Inflammatory macrophage treated with lipopolysaccharide for 1 hour (primary cell): ENCODE results near the gene CALY.
A peak's percentile ranks its signal among the peaks of the same experiment; 100 is the strongest.

Source experiments
- DNase-seq, 2 donors: peaks; one replicate each; pipeline ENCODE4 v3.0.0-alpha.2; 2020 to 2022

The CALY gene

DNA sequence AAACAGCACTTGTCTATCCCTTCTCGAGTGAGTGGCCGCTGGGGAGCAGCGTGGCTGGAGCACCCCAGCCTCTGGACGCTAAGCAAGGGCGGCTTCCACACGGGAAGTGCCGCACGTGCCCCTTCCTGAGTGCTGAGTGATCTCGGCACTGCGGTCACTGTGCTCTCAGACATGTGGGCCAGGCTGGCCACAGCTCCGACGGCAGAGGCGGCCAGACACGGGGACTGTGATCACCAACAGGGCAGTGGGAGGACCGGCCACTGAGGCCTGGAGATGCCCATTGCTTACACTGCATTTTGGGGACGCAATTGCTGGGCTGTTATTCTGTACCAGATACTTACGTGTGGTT is 29.4 kb upstream of the CALY start:
- no peak for DNase-seq

DNA sequence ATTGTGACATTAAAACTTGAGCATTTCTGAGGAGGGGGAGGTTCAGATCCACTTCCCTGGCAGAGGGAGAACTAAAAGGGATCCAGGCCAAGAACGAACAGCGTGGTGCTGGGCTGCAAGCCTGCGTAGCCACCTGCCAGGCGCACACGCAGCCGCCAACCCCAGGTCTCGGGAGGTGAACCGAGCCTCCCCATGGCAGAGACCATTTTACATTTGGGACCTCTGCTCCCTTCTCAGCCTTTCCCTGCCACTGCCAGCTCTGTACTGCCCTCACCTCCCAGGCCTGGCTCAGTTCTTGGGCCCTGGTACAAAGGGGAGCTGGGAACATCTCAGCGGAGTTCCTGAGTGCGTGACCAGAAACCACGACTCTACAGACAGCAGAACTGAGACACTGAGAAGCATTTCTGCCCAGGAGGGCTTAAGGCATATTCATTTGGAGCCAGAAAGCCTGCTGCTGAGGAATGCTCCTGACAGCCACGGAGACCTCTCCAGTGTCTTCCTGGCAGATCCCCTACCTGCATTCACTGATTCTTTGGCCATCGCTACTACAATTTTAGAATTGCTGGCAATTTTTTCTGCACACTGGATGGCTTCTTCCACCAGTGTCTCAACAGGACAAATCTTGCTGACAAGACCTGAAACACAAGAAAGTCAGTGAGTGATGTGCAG is 28.9 kb upstream of the CALY start:
- DNase-seq: no peak

DNA sequence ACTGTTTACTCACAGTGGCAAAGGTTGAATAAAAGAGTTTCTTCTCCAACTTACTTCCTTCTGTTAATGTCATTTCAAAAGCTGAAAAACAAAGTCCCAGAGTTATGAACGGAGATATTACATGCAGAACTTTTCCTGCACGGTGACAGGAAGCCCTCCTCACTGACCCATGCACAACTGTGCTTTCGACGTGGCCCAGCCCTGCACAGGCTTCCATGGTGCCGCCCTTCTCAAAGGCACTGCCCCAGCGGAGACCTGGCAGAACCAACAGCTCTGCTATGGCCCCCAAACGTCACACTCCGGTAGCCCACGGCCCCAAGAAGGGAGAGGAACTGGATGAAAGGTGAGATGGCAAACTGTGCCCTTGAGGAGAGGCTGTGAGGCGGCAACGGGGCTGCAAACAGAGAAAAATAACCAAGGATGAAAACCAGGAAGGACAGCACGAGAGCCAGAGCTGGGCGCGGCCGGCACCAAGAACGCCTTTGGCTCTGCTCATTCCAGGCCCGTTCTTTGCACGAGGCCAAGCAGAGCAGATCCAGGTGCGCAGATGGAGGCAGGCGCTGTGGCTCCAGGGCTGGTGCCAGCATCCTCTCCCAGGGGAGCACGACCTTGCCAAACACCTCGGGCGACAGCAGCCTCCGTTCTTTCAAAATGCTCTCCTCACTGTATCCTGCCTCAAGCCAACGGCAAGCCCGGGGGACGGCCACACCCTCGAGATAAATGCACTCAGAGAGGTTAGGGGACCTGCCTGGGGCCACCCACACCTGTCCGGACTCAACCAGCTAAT is 28.1 kb upstream of the CALY start:
- no peak for DNase-seq

DNA sequence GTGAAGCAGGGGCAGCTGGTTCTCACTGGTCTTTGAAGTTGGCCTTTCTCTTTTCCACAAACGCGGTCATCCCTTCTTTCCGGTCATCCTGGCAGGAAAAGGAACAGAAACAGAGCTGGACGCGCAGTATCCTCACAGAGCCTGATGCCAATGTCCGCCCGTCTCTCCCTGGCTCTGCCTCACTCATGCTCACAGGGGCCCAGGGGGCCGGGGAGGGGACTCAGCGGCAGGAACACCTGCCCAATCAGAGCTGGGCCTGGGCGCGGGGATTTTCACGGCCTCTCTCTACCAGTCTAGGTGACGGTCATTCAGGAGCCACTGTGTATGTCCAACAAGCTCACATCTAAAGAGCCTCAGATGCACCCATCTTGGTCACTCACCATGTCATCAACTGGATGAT is 26.1 kb upstream of the CALY start:
- DNase-seq: no peak

DNA sequence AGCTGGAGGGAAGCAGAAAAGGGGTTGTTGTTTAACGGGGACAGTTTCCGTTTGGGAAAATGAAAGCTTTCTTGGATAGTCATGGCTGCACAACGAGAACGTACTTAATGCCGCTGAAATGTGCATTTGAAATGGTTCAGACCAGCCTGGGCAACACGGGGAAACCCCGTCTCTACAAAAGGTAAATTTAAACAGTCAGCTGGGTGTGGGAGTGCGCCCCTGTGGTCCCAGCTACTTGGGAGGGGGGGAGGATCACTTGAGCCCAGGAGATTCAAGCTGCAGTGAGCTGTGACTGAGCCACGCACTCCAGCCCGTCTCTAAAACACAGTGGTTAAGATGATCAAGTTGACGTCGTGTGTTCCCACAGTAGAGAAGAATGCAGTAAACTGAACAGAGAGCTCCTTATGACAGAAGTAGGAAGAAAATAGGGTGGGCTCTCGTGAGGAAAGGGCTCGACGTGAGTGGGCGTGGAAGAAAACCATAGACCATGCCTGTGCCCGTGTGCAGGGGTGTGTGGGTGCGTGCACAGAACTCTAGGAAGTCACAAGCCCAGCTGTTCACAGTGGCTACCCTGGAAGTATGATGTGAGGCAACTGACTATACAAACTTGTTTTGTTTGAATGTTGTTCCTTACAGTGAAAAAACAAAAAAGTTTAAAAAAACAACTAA is 25.2 kb upstream of the CALY start:
- DNase-seq: no peak

DNA sequence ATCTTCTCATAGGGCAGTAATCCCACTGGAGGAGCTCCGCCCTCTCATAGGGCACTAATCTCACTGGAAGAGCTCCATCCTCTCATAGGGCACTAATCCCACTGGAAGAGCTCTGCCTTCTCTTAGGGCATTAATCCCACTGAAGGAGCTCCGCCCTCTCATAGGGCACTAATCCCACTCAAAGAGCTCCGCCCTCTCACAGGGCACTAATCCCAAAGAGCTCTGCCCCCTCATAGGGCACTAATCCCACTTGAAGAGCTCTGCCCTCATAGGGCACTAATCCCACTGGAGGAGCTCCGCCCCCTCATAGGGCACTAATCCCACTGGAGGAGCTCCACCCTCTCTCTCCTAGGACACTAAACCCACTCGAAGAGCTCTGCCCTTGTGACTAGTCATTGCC is 24.5 kb upstream of the CALY start:
- no peak for DNase-seq

DNA sequence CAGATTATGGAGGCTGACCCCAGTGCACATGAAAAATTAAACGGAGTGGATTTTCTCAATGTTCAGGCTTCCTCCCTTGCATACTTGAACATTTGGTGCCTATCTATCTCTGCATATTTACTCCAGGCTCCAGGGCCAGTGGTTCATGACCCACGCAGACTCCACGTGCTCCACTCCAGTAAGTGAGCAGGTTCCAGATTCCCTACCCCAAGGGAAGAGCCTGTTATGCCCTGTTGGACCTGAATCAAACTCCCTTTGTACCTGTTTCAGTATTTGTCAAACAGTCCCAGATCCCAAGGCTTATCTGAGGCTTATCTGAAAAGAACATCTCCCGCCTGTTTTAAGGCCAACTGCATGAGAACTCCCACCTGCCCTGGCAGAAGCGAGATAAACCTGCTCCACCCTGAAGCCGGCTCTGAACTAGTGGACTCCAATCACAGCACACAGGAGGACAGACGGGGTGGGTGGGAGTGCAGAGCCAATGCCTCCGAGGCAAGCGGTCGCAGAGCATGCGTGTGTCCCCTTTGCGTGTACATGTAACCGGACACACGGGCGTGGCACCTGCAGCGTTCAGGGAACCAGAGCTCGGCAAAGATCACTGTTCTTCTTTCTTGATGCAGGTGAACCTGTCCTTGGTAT is 23.4 kb upstream of the CALY start:
- no peak for DNase-seq

DNA sequence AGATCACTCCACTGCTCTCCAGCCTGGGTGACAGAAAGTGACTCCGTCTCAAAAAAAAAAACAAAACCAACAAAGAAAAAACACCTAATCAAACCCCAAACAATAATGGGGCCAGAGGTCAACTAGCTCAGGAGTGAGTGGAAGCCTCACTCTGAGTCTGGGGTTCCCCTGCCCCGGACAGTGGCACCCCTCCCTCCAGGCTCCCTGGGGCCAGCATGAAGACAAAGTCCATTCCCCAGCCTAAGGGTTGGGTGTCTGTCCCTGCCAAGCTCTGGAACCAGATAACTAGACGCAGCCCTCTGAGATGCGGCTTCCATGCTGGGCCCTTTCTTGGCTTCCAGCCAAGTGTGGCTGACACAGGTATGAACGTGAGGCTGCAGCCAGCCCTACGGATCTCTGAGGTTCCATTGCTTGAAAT is 22.9 kb upstream of the CALY start:
- no peak for DNase-seq

DNA sequence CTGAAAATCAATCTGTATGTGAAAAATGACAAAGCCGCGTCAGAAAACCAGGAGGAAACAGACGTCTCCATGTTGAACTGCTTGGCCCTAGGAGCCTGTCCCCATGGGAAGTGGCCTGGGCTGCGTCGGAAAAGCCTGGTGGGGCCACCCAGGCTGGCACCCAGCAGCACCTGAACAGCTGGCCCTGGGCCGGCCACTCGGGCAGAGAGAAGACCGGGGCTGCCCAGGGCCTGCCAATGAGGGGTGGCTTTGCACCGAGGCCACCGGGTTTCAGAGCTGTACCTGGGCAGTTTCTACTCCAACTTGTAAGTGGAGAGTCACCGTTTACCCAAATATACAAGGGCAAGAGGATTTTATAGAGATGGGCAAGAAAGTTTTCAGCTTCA is 22.2 kb upstream of the CALY start:
- no peak for DNase-seq

DNA sequence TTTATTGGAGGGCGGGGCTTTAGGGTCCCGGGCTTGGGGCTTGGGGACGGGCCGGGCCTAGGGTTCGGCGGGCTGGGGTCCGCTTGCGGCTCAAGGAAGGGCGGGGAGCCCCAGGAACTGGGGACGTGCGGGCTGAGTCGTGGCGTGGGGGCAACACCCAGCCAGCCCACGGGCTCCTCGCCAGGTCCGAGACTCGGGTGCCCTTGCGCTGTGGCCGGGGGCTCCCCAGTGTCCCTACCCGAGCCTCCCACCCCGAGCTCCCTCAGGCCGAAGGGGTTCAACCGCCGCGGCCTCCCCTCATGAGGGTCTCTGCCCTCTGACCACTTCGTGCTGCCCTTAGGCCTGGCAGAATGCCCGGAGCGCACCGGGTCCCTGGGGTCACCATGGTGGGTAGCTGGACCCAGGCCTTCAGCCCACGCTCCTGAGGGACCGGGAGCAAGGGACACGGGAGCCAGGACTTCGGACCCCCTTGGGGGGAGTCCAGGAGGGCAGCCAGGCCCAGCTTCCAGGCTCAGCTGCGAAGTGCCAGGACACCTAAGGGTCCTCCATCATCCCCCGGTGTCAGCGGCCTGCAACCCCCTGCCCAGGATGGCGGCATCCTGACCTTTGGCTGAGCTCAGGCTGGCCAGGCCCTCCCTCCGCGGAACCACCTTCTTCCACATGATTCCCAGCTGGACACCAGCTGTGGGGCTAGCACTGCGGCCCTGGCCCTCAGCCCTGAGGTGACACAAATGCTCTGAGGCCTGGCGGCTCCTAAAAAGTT is 21.6 kb upstream of the CALY start:
- no peak for DNase-seq

DNA sequence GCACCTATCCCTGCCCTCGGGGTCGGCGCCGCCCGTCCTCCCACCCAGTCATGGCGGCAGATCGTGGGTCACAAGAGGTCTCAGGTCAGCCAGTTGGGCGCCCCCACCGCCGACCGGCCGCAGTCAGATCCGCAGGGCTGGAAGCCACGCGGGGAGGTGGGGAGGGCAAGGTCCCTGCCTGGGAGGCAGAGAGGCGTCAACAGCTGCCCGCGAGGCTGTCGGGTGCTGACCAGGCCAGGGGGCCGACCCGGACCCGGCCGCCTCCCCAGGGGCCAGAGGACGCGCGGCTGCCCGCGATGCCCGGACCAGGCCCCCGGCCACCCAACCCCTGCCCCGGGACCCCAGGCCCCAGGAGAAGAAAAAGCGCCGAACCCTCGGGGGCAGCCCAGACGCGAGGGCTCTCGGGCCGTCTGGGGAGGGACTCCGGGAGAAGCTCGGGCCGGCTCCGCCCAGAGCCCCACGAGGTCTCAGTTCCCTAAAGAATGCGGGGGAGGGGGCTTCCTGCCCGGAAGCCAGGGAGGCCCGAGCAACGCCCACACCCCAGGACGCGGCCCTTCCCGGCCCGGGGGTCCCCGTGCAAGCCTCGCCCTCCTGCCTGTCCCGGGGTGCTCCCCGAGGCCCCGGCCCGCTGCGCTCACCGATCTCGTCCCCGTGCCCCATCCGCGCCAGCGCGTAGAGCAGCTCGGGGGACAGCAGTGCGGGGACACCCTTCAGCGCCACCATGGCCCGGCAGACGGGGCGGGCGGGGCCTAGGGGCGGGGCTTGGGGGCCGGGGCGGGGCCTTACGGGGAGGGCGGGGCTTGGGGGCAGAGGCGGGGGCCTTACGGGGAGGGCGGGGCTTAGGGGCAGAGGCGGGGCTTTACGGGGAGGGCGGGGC is 20.8 kb upstream of the CALY start, which contains the start of gene FUOM:
Gene FUOM, minus strand, starts transcription at position 735 of the 877 bp plus-strand sequence. Its CDS starts 12 bp downstream, at position 723.
- DNase-seq: peak; percentile 88 to 94

DNA sequence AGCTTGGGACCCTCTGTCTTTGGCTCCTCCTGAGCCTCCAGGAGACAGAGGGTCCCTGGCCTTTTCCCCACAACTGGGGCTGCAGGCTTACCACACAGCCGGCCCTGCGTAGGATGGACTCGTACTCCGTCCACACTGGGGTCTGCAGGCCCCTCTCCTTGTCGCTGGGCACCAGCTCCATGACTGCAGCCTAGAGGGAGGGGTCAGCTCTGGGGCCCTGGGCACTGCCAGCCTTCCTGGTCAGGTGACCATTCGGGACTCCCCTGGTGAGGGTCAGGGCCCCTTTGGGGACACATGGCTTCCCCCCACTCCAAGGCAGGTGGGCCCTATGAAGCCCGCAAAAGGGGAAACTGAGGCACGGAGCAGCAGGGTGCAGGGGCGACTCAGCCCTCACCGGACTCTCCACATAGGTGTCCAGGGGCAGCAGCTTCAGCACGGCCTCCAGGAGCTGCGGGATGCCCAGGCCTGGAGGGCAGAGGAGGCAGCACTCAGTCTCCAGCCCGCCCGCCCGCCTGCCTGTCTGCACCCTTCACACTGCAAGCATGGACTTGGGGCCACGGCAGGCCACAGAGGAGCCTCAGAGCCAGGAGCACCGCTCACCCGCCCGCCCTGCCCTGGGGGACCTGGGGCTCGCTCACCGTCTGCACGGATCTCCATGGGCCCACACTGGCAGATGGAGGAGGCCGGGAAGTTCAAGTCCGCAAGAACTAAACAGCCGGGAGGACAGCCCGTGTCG is 20.0 kb upstream of the CALY start:
- DNase-seq: no peak

DNA sequence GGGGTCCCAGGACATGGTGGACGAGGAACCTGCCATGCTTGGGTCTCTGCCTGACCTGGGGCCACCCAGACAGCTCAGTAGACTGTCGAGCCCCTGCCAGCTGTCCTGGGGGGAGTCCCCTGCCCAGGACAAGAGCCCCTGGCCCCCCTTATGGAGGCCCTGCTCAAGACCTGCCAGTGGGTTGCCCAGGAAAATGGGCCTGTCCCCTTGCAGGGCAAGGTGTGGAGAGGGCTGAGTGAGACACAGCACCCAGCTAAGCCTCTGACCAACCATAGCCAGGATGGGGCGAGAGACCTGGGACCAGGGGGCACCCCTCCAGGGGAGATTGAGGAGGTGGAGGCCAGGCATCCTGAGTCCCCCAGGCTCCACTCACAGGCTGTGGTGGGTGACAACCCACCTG is 19.3 kb upstream of the CALY start:
- no peak for DNase-seq

DNA sequence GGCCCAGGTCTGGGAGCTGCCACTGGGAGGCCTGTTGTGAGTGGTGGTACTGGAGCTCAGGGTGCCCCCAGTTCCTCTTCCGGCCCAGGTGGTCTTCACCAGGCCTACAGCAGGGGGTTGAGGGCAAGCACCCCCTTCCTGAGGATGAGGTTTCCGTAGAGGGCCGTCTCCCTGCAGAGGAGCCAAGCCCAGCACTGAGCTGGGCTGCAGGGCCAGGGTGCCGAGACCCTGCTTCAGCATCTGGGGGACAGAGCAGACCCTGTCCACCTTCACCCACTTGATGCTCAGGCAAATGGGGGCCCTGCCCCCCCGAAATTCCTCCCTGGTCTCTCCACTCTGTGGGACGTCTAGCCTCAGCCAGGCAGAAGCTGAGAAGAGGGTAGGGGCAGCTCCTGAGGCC is 18.6 kb upstream of the CALY start:
- no peak for DNase-seq

DNA sequence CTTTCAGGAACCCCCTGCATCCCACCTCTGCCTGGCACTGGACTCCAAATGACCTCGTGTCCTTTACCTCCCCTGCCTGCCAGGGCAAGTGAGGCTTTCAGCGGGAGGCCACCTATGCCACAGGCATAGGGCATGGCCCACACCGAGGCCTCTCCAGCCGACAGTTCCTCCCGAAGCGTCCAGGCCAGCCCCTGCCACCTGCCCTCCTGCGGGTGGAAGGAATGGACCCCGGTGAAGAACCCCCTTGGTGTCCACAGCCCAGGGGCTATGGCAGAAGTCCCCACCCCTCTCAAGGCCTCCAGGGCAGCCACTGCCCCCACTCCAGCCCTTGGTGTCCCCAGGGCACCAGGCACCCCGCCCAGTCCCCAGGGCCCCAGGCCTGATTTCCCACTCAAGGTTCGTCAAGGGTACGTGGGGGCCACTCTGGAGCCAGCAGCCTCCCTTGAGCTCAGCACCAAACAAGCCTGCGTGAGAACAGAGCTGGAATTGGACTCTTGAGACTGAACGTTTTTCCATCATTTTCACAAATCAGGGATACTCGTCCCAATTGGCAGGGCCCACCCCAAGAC is 18.1 kb upstream of the CALY start:
- no peak for DNase-seq

DNA sequence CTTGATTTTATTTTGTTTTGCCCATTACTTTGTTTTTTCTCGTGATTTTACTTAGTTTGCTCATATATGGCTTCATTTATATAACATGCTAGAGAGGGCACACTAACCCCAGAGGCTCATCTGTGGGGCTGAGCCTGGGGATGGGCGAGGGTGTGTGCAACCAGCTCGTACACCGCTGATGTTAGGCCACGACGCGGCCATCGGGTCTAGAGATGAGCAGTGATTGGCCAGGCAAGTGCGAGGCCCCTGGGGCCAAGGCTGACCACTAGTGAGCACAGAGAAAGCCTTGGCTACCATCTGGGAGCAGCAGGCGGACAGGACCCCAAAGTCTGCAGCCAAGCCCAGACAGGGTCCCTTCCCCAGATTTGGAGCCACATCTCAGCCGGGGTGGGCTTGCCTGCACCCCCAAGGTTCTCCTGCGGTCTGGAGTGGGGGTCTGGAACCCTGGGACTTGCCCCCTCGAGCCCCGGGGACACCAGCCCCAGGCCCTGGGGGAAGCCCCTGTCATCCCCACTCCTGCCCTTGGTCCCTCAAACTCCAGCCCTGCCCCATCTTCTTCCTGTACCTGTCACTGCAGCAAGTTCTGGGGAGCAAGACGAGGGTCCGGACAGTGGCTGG is 17.4 kb upstream of the CALY start:
- no peak for DNase-seq

DNA sequence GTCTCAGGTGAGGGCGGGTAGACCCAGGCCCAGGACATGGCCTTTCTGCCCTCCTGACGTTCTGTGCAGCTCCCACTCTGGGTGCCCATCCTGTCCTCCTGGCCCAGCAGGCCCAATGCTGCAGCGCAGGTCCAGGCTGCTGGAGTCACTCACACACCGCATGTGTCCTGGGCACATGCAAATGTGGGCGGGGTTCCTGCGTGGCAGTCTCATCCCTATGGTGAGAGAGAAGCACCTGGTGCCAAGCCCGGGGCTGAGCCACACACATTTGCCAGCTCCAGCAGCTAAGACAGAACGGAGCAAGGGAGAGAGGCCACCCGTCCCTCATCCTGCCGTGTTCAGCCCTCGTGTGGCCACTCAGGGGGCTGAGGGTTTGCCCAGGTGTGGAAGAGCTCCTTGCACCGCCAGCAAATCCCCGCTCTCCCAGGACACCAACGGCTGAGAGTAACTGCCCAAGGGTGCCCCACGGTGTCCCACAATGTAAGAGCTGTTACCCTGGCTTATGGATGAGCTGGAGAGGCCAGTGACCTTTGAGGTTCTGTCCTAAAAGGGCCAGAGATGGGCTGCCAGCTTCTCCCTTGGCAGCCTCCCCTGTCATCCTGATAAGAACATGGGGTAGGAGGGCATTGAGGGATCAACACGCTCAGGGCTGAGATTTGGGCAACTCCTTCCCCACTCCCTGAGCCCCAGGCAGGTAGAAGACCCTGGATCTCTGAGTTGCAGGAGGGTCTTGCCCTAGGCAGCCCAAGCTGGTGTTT is 16.7 kb upstream of the CALY start:
- no peak for DNase-seq

DNA sequence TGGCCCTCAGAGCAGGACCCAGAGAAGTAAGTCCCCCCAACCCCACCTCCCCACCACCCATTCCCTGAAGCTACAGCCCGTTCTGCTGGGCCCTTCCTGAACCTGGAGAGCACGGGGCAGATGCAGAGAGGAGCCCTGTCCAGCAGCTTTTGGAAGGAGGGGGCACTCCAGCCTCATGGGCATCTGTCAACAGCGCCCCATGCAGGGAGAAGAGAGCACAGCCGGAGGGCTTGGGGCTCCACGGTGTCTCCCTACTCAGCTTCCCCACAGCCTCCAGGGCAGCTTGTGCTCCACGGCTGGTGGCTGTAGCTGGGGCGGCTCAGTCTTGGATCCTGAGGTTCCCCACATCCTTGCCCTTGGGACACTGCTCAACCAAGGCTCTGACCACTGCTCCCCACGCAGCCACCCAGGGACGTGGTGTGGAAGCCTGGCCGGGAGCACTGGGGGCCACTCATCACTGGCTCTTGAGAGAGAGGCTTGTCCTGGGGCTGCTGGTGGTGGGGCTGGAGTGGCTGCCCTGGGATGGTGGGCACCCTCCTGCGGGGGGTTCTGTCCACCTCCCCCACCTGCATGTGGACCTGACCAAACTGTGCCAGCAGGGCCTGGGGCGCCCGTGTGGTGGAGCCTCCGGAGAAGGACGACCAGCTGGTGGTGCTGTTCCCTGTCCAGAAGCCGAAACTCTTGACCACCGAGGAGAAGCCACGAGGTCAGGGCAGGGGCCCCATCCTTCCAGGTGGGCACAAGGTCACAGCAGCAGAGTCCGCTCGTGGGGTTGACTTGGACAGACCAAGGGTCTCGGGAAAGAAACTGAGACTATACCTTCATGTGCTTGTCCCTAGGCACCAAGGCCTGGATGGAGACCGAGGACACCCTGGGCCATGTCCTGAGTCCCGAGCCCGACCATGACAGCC is 15.0 kb upstream of the CALY start:
- no peak for DNase-seq
